ENCODE results near the gene BSG.

DNA sequence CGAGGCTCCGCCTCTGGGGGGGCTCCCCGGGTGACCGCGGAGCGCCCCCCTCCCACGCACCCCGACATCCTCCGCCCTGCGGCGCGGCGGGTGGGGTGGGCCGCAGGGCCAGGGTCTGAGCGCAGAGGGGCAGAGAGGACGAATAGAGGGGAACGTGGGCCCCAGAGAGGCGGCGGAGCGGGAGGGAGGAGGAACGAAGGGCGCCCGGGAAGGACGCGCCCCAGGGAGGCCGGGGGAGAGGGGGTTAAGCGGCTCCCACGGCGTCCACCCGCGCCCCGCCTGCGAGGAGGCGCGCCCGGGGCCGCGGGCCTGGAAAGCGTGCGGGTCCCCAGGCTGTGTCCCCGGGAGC is 18.3 kb downstream of the BSG start:
- TF ChIP-seq, protein P1, sequence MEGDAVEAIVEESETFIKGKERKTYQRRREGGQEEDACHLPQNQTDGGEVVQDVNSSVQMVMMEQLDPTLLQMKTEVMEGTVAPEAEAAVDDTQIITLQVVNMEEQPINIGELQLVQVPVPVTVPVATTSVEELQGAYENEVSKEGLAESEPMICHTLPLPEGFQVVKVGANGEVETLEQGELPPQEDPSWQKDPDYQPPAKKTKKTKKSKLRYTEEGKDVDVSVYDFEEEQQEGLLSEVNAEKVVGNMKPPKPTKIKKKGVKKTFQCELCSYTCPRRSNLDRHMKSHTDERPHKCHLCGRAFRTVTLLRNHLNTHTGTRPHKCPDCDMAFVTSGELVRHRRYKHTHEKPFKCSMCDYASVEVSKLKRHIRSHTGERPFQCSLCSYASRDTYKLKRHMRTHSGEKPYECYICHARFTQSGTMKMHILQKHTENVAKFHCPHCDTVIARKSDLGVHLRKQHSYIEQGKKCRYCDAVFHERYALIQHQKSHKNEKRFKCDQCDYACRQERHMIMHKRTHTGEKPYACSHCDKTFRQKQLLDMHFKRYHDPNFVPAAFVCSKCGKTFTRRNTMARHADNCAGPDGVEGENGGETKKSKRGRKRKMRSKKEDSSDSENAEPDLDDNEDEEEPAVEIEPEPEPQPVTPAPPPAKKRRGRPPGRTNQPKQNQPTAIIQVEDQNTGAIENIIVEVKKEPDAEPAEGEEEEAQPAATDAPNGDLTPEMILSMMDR (IDR thresholded peaks at IDR 0.05): no peak
- no peak for TF ChIP-seq TEAD4 (CRISPR knock-in tag; IDR thresholded peaks at IDR 0.05)
- TF ChIP-seq, protein P2, sequence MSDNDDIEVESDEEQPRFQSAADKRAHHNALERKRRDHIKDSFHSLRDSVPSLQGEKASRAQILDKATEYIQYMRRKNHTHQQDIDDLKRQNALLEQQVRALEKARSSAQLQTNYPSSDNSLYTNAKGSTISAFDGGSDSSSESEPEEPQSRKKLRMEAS (CRISPR knock-in tag; IDR thresholded peaks at IDR 0.05): 0 out of 2 replicates have a peak, but pooled peaks have one; percentile 1
- no peak for TF ChIP-seq SP1 (CRISPR knock-in tag; conservative IDR thresholded peaks at IDR 0.05)
- TF ChIP-seq CREB1 (CRISPR knock-in tag; IDR thresholded peaks at IDR 0.05): no peak
- TF ChIP-seq SMAD4 (CRISPR knock-in tag; IDR thresholded peaks at IDR 0.05): no peak
- TF ChIP-seq NFYB (CRISPR knock-in tag; conservative IDR thresholded peaks at IDR 0.05; ENCODE audit: low read depth): no peak
- TF ChIP-seq ZNF263 (CRISPR knock-in tag; IDR thresholded peaks at IDR 0.05; ENCODE audit: low read depth): no peak
- TF ChIP-seq, protein P3, sequence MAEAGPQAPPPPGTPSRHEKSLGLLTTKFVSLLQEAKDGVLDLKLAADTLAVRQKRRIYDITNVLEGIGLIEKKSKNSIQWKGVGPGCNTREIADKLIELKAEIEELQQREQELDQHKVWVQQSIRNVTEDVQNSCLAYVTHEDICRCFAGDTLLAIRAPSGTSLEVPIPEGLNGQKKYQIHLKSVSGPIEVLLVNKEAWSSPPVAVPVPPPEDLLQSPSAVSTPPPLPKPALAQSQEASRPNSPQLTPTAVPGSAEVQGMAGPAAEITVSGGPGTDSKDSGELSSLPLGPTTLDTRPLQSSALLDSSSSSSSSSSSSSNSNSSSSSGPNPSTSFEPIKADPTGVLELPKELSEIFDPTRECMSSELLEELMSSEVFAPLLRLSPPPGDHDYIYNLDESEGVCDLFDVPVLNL (CRISPR knock-in tag; IDR thresholded peaks at IDR 0.05; ENCODE audit: borderline replicate concordance, low read depth): no peak
- no peak for TF ChIP-seq ELF4 (CRISPR knock-in tag; IDR thresholded peaks at IDR 0.05; ENCODE audit: low read depth)

Measured in WTC11 (cell line).